Measurements from ENCODE around the gene MRTO4. TPM values are rescaled to one million over a fixed set of nuclear protein-coding genes. Genes with fewer than 3 reads are reported as not detected.

The MRTO4 gene
- total and polyA plus RNA-seq, 9 of the 15 experiments (the other 6 are each of a cell fraction or from before 2014, with no cell fraction given) = 62.0 to 173 (median 146) TPM

GRCh38 chr1:19240673-19241538, 10.7 kb upstream of the MRTO4 start (continued):
- TF ChIP-seq JUN (IDR thresholded peaks at IDR 0.05; ENCODE audit: borderline replicate concordance, low read depth, low read length) = no peak
- no peak for TF ChIP-seq JUN (CRISPR knock-in tag; IDR thresholded peaks at IDR 0.05; ENCODE audit: borderline replicate concordance)
- TF ChIP-seq SPI1 (IDR thresholded peaks at IDR 0.05; ENCODE audit: borderline replicate concordance, low read depth, low read length) = no peak

- Histone ChIP-seq H3K27ac (ENCODE audit: extremely low read depth, low read depth, low read length) (peak overlapping the region; percentile 99), H3K4me2 (ENCODE audit: insufficient read depth, low read length) (peak overlapping the region; percentile 98), H2AFZ (ENCODE audit: low read depth, low read length) (peak overlapping the region; percentile 100), H3K79me2 (ENCODE audit: control insufficient read depth, insufficient read depth, low read length) (peaks cover 100% of the 10 kb centered on the region), H3K9ac (ENCODE audit: insufficient read depth in 1 of 2, low read depth in 2 of 2, low read length in 2 of 2) (peak overlapping the region; percentile 100), H3K4me3 (peak overlapping the region; percentile 99), H3K4me1 (replicated peaks in 1 of 2; ENCODE audit: control insufficient read depth in 2 of 2, insufficient read depth in 2 of 2, low read length in 2 of 2) (peaks cover 14 to 21% of the 10 kb centered on the region in 2 experiments; a peak in 4 of 5 replicates), H3K9me3 (replicated peaks; ENCODE audit: control insufficient read depth, insufficient read depth, low read depth, low read length) (no peaks in the 10 kb centered on the region), H3K9me1 (ENCODE audit: control insufficient read depth, insufficient read depth, low read length) (peaks cover 3% of the 10 kb centered on the region), H3K27me3 (ENCODE audit: control insufficient read depth in 2 of 2, insufficient read depth in 2 of 2, low read length in 2 of 2) (no peaks in the 10 kb centered on the region), H4K20me1 (replicated peaks; ENCODE audit: control insufficient read depth, insufficient read depth, low read length) (peaks cover 3% of the 10 kb centered on the region; the same call in 1 of the 2 replicates), H3K36me3 (ENCODE audit: control insufficient read depth, insufficient read depth, low read length) (peaks cover 65% of the 10 kb centered on the region)
- in situ Hi-C loops (cut with MboI) = no loop called here
- peak; percentile 29 for FAIRE-seq
- TSS peak; percentile 81 for BruUV-seq (replicated peaks)
- 3% methylated on average over 14 of the region's 14 CpGs for WGBS (ENCODE audit: insufficient coverage, low coverage, missing lambda C conversion rate)
- POLR2A ChIA-PET = interaction anchor here (0.6 to 3.0 kb wide), 15 partner anchors 9 to 348 kb away, joined by 3 to 37 read pairs (median 3); partner anchors contain the start of genes AKR7A2, ALDH4A1 and SLC66A1
- CTCF ChIA-PET (ENCODE audit: low intra/inter-chr PET ratio) = no interaction called here
- peak; percentile 49 to 62 (median 54) for DNase-seq (ENCODE audit: extremely low read depth in 1 of 4, low spot score in 3 of 4)
- ATAC-seq = peak; percentile 33
- intact Hi-C loops (cut with micrococcal nuclease) = loop anchor here (5.0 kb wide), 3 partner anchors 62 to 402 kb away; partner anchors contain the start of genes AKR7A2 and SLC66A1
- TF ChIP-seq ZBTB33 (CRISPR knock-in tag; IDR thresholded peaks at IDR 0.05) = no peak; the same call in 1 of the 2 replicates
- no peak for TF ChIP-seq HMG20A (CRISPR knock-in tag; conservative IDR thresholded peaks at IDR 0.05)
- TF ChIP-seq NFE2 (IDR thresholded peaks at IDR 0.05; ENCODE audit: low read depth) = no peak
- no peak for TF ChIP-seq ZFX (CRISPR knock-in tag; IDR thresholded peaks at IDR 0.05)
- TF ChIP-seq FUS (optimal IDR thresholded peaks at IDR 0.05; ENCODE audit: low read depth, low read length) = no peak
- no peak for TF ChIP-seq ETV6 (IDR thresholded peaks at IDR 0.05; ENCODE audit: borderline replicate concordance in 1 of 2, low read depth in 2 of 2, low read length in 1 of 2)
- 0 out of 2 replicates have a peak, but pooled peaks have one; percentile 49 for TF ChIP-seq ETV6 (CRISPR knock-in tag; IDR thresholded peaks at IDR 0.05; ENCODE audit: borderline replicate concordance)
- no peak for TF ChIP-seq ZNF280B (CRISPR knock-in tag; IDR thresholded peaks at IDR 0.05)
- TF ChIP-seq THRA (IDR thresholded peaks at IDR 0.05) = no peak
- no peak for TF ChIP-seq STAG1 (CRISPR knock-in tag; IDR thresholded peaks at IDR 0.05; ENCODE audit: borderline replicate concordance)
Measured at GRCh38 chr1:19250629-19251304, 838 bp upstream of the MRTO4 start.

Measured in K562 (cell line).